Measurements from ENCODE around the gene TBCC. TPM values are rescaled to one million over a fixed set of nuclear protein-coding genes. Genes with fewer than 3 reads are reported as not detected.

The TBCC gene
- total RNA-seq, 2 donors from 2014 or later: 14.5 to 25.4 TPM

DNA sequence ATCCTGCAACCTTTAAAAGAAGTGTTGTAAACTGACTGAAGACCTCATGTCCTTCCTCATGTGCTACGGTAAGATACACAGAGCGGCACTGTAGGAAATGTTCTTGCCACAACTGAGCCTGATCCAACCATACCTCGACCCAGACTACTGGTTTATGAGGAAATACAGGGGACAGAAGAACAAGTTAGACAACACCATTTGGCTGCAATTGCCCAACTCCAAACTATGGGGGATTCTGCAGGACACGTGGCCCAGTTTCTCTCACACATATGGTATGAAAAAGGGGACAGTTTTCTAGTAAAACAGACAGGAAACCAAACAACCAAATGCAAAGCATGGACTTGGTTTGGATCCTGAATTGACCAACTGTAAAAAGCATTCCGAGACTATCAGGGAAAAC lies 34.0 kb downstream of the TBCC start:
- Histone ChIP-seq H3K4me3 (no peak overlapping the region), H3K27me3 (no peaks in the 10 kb centered on the region), H3K9me3 (peaks cover 0 to 12% (median 0%) of the 10 kb centered on the region in 3 donors), H3K27ac (no peak overlapping the region), H3K36me3 (replicated peaks in 1 of 2; ENCODE audit: insufficient read depth in 1 of 2, low read depth in 2 of 2) (no peaks in the 10 kb centered on the region), H3K4me1 (no peaks in the 10 kb centered on the region)
- WGBS, 2 donors: 87 to 90% methylated on average over 5 of the region's 5 CpGs
- TF ChIP-seq POLR2A (IDR thresholded peaks at IDR 0.05): no peak
- TF ChIP-seq, protein P1, sequence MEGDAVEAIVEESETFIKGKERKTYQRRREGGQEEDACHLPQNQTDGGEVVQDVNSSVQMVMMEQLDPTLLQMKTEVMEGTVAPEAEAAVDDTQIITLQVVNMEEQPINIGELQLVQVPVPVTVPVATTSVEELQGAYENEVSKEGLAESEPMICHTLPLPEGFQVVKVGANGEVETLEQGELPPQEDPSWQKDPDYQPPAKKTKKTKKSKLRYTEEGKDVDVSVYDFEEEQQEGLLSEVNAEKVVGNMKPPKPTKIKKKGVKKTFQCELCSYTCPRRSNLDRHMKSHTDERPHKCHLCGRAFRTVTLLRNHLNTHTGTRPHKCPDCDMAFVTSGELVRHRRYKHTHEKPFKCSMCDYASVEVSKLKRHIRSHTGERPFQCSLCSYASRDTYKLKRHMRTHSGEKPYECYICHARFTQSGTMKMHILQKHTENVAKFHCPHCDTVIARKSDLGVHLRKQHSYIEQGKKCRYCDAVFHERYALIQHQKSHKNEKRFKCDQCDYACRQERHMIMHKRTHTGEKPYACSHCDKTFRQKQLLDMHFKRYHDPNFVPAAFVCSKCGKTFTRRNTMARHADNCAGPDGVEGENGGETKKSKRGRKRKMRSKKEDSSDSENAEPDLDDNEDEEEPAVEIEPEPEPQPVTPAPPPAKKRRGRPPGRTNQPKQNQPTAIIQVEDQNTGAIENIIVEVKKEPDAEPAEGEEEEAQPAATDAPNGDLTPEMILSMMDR (IDR thresholded peaks at IDR 0.05): no peak
- DNase-seq: no peak
- intact Hi-C loops (cut with DNase I): no loop called here
- no peak for ATAC-seq

DNA sequence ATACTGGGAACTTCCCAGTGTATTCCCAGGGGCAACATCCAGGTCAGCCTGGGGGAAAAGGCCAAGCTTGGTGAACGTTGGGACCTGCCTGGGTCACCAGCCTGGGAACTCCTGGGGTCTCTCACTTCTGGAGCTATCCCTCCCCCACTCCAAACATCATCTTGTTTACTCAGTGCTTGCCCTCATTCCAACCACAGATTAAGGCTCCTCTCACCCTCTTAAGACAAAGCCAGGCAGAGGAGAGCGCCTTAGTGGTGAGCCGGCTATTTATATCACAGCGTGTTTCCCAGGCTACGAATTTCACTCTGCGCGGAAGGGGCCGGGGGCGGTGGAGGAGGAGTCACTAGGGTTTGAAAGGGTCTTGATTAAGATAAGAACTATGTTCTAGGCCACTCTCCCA lies 35.6 kb downstream of the TBCC start:
- WGBS, 2 donors: 55 to 72% methylated on average over 9 of the region's 9 CpGs
- intact Hi-C loops (cut with DNase I): no loop called here

DNA sequence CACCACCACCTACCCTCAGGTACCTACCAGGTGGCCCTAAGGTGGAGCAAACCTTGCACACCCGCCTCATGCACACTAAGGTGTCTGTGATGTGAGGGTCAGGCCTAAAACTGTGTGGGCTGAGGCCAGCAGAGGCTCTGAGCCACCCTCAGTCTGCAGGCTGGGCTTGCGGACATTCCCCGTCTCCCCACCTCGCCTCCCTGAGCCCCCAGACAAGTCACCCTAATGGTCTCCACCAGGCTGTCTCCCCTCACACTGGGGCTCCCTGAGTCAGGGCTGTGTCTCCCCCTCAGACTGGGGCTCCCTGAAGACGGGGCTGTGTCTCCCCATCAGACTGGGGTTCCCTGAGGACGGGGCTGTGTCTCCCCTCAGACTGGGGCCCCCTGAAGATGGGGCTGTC lies 36.0 kb downstream of the TBCC start:
- no peak for ATAC-seq

More for the DNA sequence above, 35.6 kb downstream of the TBCC start:
- ATAC-seq (no peak), DNase-seq (no peak)
- H3K27me3 ChIP-seq: no peaks in the 10 kb centered on the region
- no peak overlapping the region for H3K4me3 ChIP-seq
- TF ChIP-seq, protein P1 (IDR thresholded peaks at IDR 0.05): no peak
- no peak for TF ChIP-seq POLR2A (IDR thresholded peaks at IDR 0.05)
- no peaks in the 10 kb centered on the region for H3K4me1 ChIP-seq
- H3K27ac ChIP-seq: no peak overlapping the region
- H3K36me3 ChIP-seq (replicated peaks in 1 of 2; ENCODE audit: insufficient read depth in 1 of 2, low read depth in 2 of 2): no peaks in the 10 kb centered on the region
- peaks cover 0 to 12% (median 0%) of the 10 kb centered on the region in 3 donors for H3K9me3 ChIP-seq

DNA sequence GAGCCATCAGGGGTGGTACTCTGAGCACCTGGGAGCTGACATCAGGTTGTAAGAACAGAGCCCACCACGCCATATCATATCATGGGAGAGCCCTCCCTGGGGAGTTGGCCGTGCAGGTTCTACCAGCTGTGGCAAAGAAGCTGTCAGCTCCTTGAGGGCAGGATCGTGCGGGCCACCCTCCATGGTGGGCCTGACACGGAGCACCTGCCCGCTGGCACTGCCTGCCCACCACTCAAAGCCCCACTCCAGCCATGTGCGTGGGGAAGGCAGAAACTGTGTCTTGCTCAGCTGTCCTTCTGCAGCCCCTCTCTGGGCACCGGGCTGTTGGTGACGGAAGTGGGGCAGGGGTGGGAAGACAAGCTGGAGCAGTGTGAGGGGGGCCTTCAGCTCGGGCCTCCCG lies 37.8 kb downstream of the TBCC start:
- ATAC-seq: no peak
- intact Hi-C loops (cut with DNase I): no loop called here

More for the DNA sequence above, 36.0 kb downstream of the TBCC start:
- Histone ChIP-seq H3K36me3 (replicated peaks in 1 of 2; ENCODE audit: insufficient read depth in 1 of 2, low read depth in 2 of 2) (no peaks in the 10 kb centered on the region), H3K27me3 (no peaks in the 10 kb centered on the region), H3K4me1 (peaks cover 2% of the 10 kb centered on the region), H3K27ac (no peak overlapping the region), H3K4me3 (no peak overlapping the region), H3K9me3 (peaks cover 0 to 12% (median 0%) of the 10 kb centered on the region in 3 donors)
- TF ChIP-seq, protein P1 (IDR thresholded peaks at IDR 0.05): no peak
- no peak for TF ChIP-seq POLR2A (IDR thresholded peaks at IDR 0.05)
- WGBS, 2 donors: 88% methylated on average over 1 to 6 of the region's 6 CpGs
- intact Hi-C loops (cut with DNase I): no loop called here
- DNase-seq: no peak

DNA sequence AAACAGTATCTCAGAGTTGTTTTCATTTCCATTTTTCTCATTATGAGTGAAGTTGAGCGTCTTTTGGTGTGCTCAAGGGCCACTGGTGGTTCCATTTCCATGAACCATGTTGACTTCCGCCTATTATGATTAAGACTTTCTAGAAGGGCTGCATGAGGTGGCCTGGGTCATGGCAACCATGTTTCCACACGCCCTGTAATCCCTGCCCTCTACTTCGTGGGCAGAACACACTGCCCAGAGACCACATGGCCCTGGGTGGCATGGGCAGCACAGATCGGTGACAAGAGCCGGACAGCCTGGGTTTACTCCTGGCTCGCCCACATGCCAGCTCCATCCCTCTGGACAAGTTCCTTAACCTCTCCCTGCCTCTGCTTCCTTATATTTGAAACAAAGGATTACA lies 38.3 kb downstream of the TBCC start:
- intact Hi-C loops (cut with DNase I): no loop called here
- no peak overlapping the region for H3K27ac ChIP-seq
- peaks cover 0 to 12% (median 0%) of the 10 kb centered on the region in 3 donors for H3K9me3 ChIP-seq
- H3K4me3 ChIP-seq: no peak overlapping the region
- WGBS, 2 donors: 76 to 86% methylated on average over 6 to 7 of the region's 7 CpGs
- ATAC-seq: no peak
- DNase-seq: no peak
- H3K4me1 ChIP-seq: peaks cover 9% of the 10 kb centered on the region
- no peaks in the 10 kb centered on the region for H3K36me3 ChIP-seq (replicated peaks in 1 of 2; ENCODE audit: insufficient read depth in 1 of 2, low read depth in 2 of 2)
- no peaks in the 10 kb centered on the region for H3K27me3 ChIP-seq
- TF ChIP-seq, protein P1 (IDR thresholded peaks at IDR 0.05): no peak
- no peak for TF ChIP-seq POLR2A (IDR thresholded peaks at IDR 0.05)

More for the DNA sequence above, 37.8 kb downstream of the TBCC start:
- H3K9me3 ChIP-seq: peaks cover 0 to 12% (median 0%) of the 10 kb centered on the region in 3 donors
- H3K36me3 ChIP-seq (replicated peaks in 1 of 2; ENCODE audit: insufficient read depth in 1 of 2, low read depth in 2 of 2): no peaks in the 10 kb centered on the region
- peaks cover 9% of the 10 kb centered on the region for H3K4me1 ChIP-seq
- WGBS, 2 donors: 84 to 88% methylated on average over 5 to 11 of the region's 11 CpGs
- TF ChIP-seq POLR2A (IDR thresholded peaks at IDR 0.05): no peak
- TF ChIP-seq, protein P1 (IDR thresholded peaks at IDR 0.05): no peak
- H3K27me3 ChIP-seq: no peaks in the 10 kb centered on the region
- H3K27ac ChIP-seq: no peak overlapping the region
- H3K4me3 ChIP-seq: no peak overlapping the region
- DNase-seq: no peak
